Endodermal cell (in vitro differentiated cells): Measurements from ENCODE around the gene GINS1. TPM values are rescaled to one million over a fixed set of nuclear protein-coding genes. Genes with fewer than 3 reads are reported as not detected.
A peak's percentile ranks its signal among the peaks of the same experiment; 100 is the strongest.

Source experiments
- DNase-seq: peaks from one replicate; pipeline ENCODE4 v3.0.0-alpha.2; 2017
- H3K27ac ChIP-seq: 2 replicates; pipeline ENCODE4 v1.5.1; 2013; ENCODE audit warnings: mild to moderate bottlenecking, low read depth, low read length, moderate library complexity
- H3K27me3 ChIP-seq: 2 replicates; pipeline ENCODE4 v1.6.1; 2013; ENCODE audit warnings: mild to moderate bottlenecking, low read length, moderate library complexity; ENCODE audit not compliant: insufficient read depth, control insufficient read depth, poor library complexity, severe bottlenecking
- H3K36me3 ChIP-seq: 2 replicates; pipeline ENCODE4 v1.7.0; 2013; ENCODE audit warnings: mild to moderate bottlenecking, low read length, moderate library complexity; ENCODE audit not compliant: control insufficient read depth, insufficient read depth
- H3K4me1 ChIP-seq: one replicate; pipeline ENCODE4 v1.7.0; 2013; ENCODE audit warnings: low read length; ENCODE audit not compliant: control insufficient read depth, insufficient read depth
- H3K4me3 ChIP-seq: 2 replicates; pipeline ENCODE4 v1.5.1; 2013; ENCODE audit warnings: mild to moderate bottlenecking, low read length, moderate library complexity
- H3K9ac ChIP-seq: 2 replicates; pipeline ENCODE4 v1.6.1; 2013; ENCODE audit warnings: mild to moderate bottlenecking, low read length, moderate library complexity; ENCODE audit not compliant: poor library complexity, severe bottlenecking; ENCODE audit errors: extremely low read depth
- H3K9me3 ChIP-seq: 2 replicates; pipeline ENCODE4 v1.6.1; 2013; ENCODE audit warnings: mild to moderate bottlenecking, low read length, moderate library complexity; ENCODE audit not compliant: control insufficient read depth
- H3K27ac Mint-ChIP-seq: 2 replicates; pipeline ENCODE4 v1.8.0; 2020; ENCODE audit warnings: mixed read lengths
- H3K27me3 Mint-ChIP-seq: 2 replicates; pipeline ENCODE4 v1.8.0; 2021; ENCODE audit warnings: mild to moderate bottlenecking, mixed read lengths; ENCODE audit not compliant: insufficient read depth
- H3K36me3 Mint-ChIP-seq: 2 replicates; pipeline ENCODE4 v1.8.0; 2020; ENCODE audit warnings: low read depth, mixed read lengths
- H3K4me1 Mint-ChIP-seq: 2 replicates; pipeline ENCODE4 v1.8.0; 2020; ENCODE audit warnings: mixed read lengths
- H3K4me3 Mint-ChIP-seq: 2 replicates; pipeline ENCODE4 v1.8.0; 2020; ENCODE audit warnings: mild to moderate bottlenecking, moderate library complexity, mixed read lengths
- H3K9me3 Mint-ChIP-seq: 2 replicates; pipeline ENCODE4 v1.8.0; 2020; ENCODE audit warnings: mild to moderate bottlenecking, mixed read lengths
- WGBS, 2 experiments: methylation state at CpG; one replicate each; pipeline versions ENCODE4 v1.1.5 to v1.1.7; 2013; ENCODE audit warnings: missing lambda C conversion rate in 2 of 2, mixed read lengths in 1 of 2; ENCODE audit not compliant: insufficient coverage in 1 of 2, insufficient read length in 1 of 2; 5-methylcytosine and 5-hydroxymethylcytosine counted together
- total RNA-seq, 2 donors: library from RNA; stranded (reverse); fragmentation: NEBNext Ultra II Directional in 1 of 2; extraction: Animal tissue kit (Norgen Biotek cat#: 25700) in 1 of 2; gene quantifications; 2 replicates in 1 of 2; 3 replicates in 1 of 2; pipeline ENCODE4 v1.2.1, GENCODE V29; 2021
- TF ChIP-seq, protein P1 (sequence below): fragments of 200-600 bp; sonication (generic); conservative IDR thresholded peaks from 2 replicates; pipeline ENCODE4 v1.5.0; 2021; ENCODE audit warnings: antibody characterized with exemption, mild to moderate bottlenecking

The GINS1 gene
- total RNA-seq, 2 donors from 2014 or later: 40.2 to 48.6 TPM

DNA sequence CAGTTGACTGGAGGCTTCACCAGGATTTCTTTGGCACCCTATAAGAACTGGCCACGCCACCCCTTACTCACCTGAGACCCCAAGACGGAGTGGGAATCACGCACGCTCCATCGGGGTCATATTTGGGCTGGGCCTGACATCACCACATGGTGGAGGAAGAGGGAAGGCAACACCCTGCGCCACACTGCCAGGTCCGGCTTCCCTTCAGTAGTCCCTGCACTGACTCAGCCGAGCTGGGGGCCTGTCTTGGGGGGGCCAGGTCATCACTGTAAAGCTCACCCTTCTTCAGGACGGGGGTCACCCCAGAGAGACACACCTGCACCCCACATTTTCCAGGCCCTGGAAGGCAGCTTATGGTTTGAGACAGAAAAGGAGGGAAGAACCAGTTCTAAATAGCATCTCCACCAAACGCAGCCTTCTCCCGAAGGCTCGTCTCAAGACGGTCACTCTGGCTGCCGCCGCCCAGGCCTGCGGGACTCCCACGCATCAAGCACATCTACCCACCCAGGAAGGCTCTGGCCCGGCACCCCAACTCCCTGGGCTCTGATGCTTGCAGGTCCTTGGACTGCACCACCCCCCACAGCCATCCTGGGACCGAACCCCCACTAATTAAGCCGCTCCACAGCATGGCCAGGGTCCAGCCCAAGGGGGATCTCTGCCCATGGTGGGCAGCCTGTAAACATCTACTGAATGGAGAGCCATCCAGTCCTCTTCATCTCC, 51.8 kb downstream of the GINS1 start:
- peak; percentile 39 for DNase-seq
- no peaks in the 10 kb centered on the region for H3K27me3 Mint-ChIP-seq
- no peak overlapping the region for H3K4me3 Mint-ChIP-seq
- Histone ChIP-seq H3K4me1 (no peaks in the 10 kb centered on the region), H3K27me3 (no peaks in the 10 kb centered on the region), H3K4me3 (no peak overlapping the region), H3K27ac (no peak overlapping the region), H3K36me3 (peaks cover 77% of the 10 kb centered on the region), H3K9me3 (no peaks in the 10 kb centered on the region), H3K9ac (no peak overlapping the region)
- whole genome bisulfite sequencing, 2 experiments: 84 to 94% methylated on average over 6 to 20 of the region's 20 CpGs
- H3K9me3 Mint-ChIP-seq: no peaks in the 10 kb centered on the region
- no peak overlapping the region for H3K27ac Mint-ChIP-seq
- H3K4me1 Mint-ChIP-seq: no peaks in the 10 kb centered on the region
- H3K36me3 Mint-ChIP-seq: peaks cover 72% of the 10 kb centered on the region
- TF ChIP-seq, protein P1, sequence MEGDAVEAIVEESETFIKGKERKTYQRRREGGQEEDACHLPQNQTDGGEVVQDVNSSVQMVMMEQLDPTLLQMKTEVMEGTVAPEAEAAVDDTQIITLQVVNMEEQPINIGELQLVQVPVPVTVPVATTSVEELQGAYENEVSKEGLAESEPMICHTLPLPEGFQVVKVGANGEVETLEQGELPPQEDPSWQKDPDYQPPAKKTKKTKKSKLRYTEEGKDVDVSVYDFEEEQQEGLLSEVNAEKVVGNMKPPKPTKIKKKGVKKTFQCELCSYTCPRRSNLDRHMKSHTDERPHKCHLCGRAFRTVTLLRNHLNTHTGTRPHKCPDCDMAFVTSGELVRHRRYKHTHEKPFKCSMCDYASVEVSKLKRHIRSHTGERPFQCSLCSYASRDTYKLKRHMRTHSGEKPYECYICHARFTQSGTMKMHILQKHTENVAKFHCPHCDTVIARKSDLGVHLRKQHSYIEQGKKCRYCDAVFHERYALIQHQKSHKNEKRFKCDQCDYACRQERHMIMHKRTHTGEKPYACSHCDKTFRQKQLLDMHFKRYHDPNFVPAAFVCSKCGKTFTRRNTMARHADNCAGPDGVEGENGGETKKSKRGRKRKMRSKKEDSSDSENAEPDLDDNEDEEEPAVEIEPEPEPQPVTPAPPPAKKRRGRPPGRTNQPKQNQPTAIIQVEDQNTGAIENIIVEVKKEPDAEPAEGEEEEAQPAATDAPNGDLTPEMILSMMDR: no peak

DNA sequence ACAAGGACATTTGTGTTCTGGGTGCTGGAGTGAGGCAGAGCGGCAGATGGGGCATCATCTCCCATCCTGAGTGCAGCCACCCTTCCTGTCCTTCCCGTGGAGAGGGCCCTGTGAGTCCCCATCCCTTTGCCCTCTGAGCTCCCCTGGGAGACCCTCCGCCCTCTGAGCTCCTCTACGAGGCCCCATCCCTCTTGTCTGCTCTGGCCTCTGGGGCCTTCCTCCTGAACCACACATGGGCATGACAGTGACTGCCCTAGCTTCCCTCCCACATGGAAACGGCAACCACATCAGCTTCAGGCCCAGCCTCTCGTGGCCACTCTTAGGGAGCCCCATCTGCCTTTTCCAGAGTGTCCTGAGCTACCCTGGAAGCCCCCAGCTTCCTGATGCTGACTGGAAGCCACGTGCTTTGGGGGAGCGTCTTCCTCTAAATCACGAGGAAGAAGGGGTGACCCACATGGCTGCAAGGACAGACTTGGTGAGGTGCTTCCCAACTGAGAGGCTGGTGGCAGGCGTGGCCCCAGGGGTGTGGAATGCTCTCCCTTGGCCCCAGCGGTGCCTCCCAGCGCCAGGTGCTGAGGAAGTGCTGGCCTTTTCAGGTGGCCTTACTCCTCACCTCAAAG, 52.6 kb downstream of the GINS1 start:
- Mint-ChIP-seq H3K4me1 (no peaks in the 10 kb centered on the region), H3K36me3 (peaks cover 72% of the 10 kb centered on the region)

DNA sequence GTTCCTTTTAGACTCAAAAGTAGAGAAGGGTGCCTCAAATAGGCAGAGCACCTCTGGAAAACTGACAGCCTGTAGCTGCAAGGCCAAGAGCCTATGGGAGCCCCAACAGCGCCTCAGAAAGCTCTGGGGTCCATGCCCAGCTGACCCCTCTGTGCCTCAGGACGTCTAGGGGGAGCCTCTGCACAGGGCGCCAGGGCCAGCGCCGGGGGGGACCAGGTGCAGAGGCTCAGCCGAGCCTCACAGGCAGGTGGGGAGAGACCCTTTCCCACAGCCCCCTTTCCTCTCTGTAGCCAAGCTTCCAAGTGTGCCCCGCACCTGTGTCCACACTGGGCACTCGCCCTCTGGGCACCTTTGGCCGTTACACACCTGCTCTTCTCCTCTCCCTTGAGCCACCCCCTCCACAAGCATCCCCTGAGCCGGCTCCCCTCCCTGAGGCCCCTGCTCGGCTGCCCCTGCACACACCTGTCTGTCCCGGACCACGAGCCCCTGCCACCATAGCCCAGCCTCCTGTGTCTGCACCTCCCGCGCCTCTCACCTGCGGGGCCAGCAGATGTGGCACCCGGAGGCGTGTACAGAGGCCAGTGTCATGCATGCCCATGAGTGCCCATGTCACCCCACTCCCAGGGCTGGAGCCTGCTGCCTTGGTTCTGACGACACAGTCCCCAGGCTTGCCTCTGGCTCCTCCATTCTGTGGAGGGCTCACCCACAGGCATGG, 53.2 kb downstream of the GINS1 start:
- Histone ChIP-seq H3K27me3 (no peaks in the 10 kb centered on the region), H3K9ac (no peak overlapping the region), H3K9me3 (no peaks in the 10 kb centered on the region), H3K4me3 (no peak overlapping the region), H3K36me3 (peaks cover 77% of the 10 kb centered on the region), H3K4me1 (no peaks in the 10 kb centered on the region), H3K27ac (no peak overlapping the region)
- Mint-ChIP-seq H3K27ac (no peak overlapping the region), H3K4me3 (no peak overlapping the region), H3K9me3 (no peaks in the 10 kb centered on the region), H3K27me3 (no peaks in the 10 kb centered on the region), H3K36me3 (peaks cover 72% of the 10 kb centered on the region), H3K4me1 (no peaks in the 10 kb centered on the region)
- TF ChIP-seq, protein P1: no peak
- no peak for DNase-seq
- 83 to 90% methylated on average over 6 to 19 of the region's 19 CpGs for WGBS, 2 experiments

More for the DNA sequence above, 52.6 kb downstream of the GINS1 start:
- Mint-ChIP-seq H3K27ac (no peak overlapping the region), H3K4me3 (no peak overlapping the region), H3K9me3 (no peaks in the 10 kb centered on the region), H3K27me3 (no peaks in the 10 kb centered on the region)
- peaks cover 77% of the 10 kb centered on the region for H3K36me3 ChIP-seq
- no peaks in the 10 kb centered on the region for H3K27me3 ChIP-seq
- H3K4me3 ChIP-seq: no peak overlapping the region
- WGBS, 2 experiments: 86 to 94% methylated on average over 10 to 12 of the region's 12 CpGs
- no peaks in the 10 kb centered on the region for H3K9me3 ChIP-seq
- no peak for DNase-seq
- TF ChIP-seq, protein P1: no peak
- H3K9ac ChIP-seq: no peak overlapping the region
- H3K27ac ChIP-seq: no peak overlapping the region
- H3K4me1 ChIP-seq: no peaks in the 10 kb centered on the region
